Upper lobe of right lung (tissue), 1 donor: Measurements from ENCODE around the gene TRA2B. TPM values are rescaled to one million over a fixed set of nuclear protein-coding genes. Genes with fewer than 3 reads are reported as not detected.

ENCODE experiments used
- ATAC-seq: fragments of 200-7000 bp; cut with Tn5 transposase; one replicate; pipeline ENCODE4 v1.9.1; 2020; ENCODE audit warnings: mild to moderate bottlenecking, moderate library complexity
- DNase-seq: peaks from one replicate; pipeline ENCODE4 v3.0.0-alpha.2; 2020
- H3K27ac ChIP-seq: fragments of 200-600 bp; one replicate; pipeline ENCODE4 v1.8.0; 2022
- H3K27me3 ChIP-seq: fragments of 200-600 bp; one replicate; pipeline ENCODE4 v1.8.0; 2022; ENCODE audit warnings: mild to moderate bottlenecking
- H3K36me3 ChIP-seq: fragments of 200-600 bp; one replicate; pipeline ENCODE4 v1.8.0; 2022
- H3K4me1 ChIP-seq: fragments of 200-600 bp; one replicate; pipeline ENCODE4 v1.8.0; 2022
- H3K4me3 ChIP-seq: fragments of 200-600 bp; one replicate; pipeline ENCODE4 v1.8.0; 2022; ENCODE audit warnings: mild to moderate bottlenecking
- H3K9me3 ChIP-seq: fragments of 200-600 bp; one replicate; pipeline ENCODE4 v1.8.0; 2022
- CTCF ChIP-seq: fragments of 200-600 bp; IDR thresholded peaks from one replicate; pipeline ENCODE4 v1.8.0; 2022; ENCODE audit warnings: antibody characterized with exemption
- intact Hi-C: fragments of 100-400 bp; cut with DNase I; formaldehyde crosslinking; loops from one replicate; pipeline ENCODE4 v1.11.0; 2022
- total RNA-seq: library from RNA; stranded (reverse); fragmentation: NEBNext Ultra II Directional; extraction: Animal tissue kit (Norgen Biotek cat#: 25700); gene quantifications from one replicate; pipeline ENCODE4 v1.2.1, GENCODE V29; 2021
- donor health status: DM: no; HTN: yes; CAD: no; lungs with severe emphysema.

Gene TRA2B
- total RNA-seq, 1 donor from 2014 or later, result 92.7 TPM

GRCh38 chr3:185976100-185976499 lies 38.3 kb upstream of the TRA2B start:
- no peak for DNase-seq

GRCh38 chr3:185971579-185971978 lies 33.8 kb upstream of the TRA2B start:
- Histone ChIP-seq H3K36me3 (no peaks in the 10 kb centered on the region), H3K9me3 (no peaks in the 10 kb centered on the region), H3K4me1 (no peaks in the 10 kb centered on the region), H3K27me3 (no peaks in the 10 kb centered on the region), H3K4me3 (no peak overlapping the region), H3K27ac (no peak overlapping the region)
- ATAC-seq (no peak), DNase-seq (no peak)
- no peak for TF ChIP-seq CTCF
- intact Hi-C loops, result no loop called here

More at GRCh38 chr3:185976100-185976499, 38.3 kb upstream of the TRA2B start:
- H3K4me3 ChIP-seq, result no peak overlapping the region
- no peaks in the 10 kb centered on the region for H3K9me3 ChIP-seq
- no peak for TF ChIP-seq CTCF
- intact Hi-C loops, result no loop called here
- H3K36me3 ChIP-seq, result no peaks in the 10 kb centered on the region
- H3K27me3 ChIP-seq, result no peaks in the 10 kb centered on the region
- no peaks in the 10 kb centered on the region for H3K4me1 ChIP-seq
- H3K27ac ChIP-seq, result no peak overlapping the region
- ATAC-seq, result no peak

GRCh38 chr3:185968168-185968567 lies 30.4 kb upstream of the TRA2B start:
- ATAC-seq, result no peak

GRCh38 chr3:185966655-185967054 lies 28.8 kb upstream of the TRA2B start:
- Histone ChIP-seq H3K27ac (no peak overlapping the region), H3K9me3 (no peaks in the 10 kb centered on the region), H3K4me3 (no peak overlapping the region), H3K27me3 (no peaks in the 10 kb centered on the region), H3K4me1 (no peaks in the 10 kb centered on the region), H3K36me3 (no peaks in the 10 kb centered on the region)
- DNase-seq (no peak), ATAC-seq (no peak)
- no peak for TF ChIP-seq CTCF
- intact Hi-C loops, result no loop called here

More at GRCh38 chr3:185968168-185968567, 30.4 kb upstream of the TRA2B start:
- no peak for DNase-seq
- TF ChIP-seq CTCF, result no peak
- no peaks in the 10 kb centered on the region for H3K27me3 ChIP-seq
- H3K4me3 ChIP-seq, result no peak overlapping the region
- H3K27ac ChIP-seq, result no peak overlapping the region
- intact Hi-C loops, result no loop called here
- H3K9me3 ChIP-seq, result no peaks in the 10 kb centered on the region
- no peaks in the 10 kb centered on the region for H3K36me3 ChIP-seq
- H3K4me1 ChIP-seq, result no peaks in the 10 kb centered on the region

- H3K27me3 ChIP-seq, result no peaks in the 10 kb centered on the region
- H3K27ac ChIP-seq, result no peak overlapping the region
- H3K4me3 ChIP-seq, result no peak overlapping the region
- H3K4me1 ChIP-seq, result no peaks in the 10 kb centered on the region
- DNase-seq (no peak), ATAC-seq (no peak)
- H3K9me3 ChIP-seq, result no peaks in the 10 kb centered on the region
- H3K36me3 ChIP-seq, result no peaks in the 10 kb centered on the region
- intact Hi-C loops, result no loop called here
- no peak for TF ChIP-seq CTCF
Measured at GRCh38 chr3:185965496-185965895, 27.7 kb upstream of the TRA2B start.

GRCh38 chr3:185961675-185962232 lies 23.9 kb upstream of the TRA2B start:
- TF ChIP-seq CTCF, result no peak
- Histone ChIP-seq H3K27me3 (no peaks in the 10 kb centered on the region), H3K4me3 (no peak overlapping the region), H3K36me3 (no peaks in the 10 kb centered on the region), H3K27ac (no peak overlapping the region), H3K9me3 (no peaks in the 10 kb centered on the region), H3K4me1 (peaks cover 8% of the 10 kb centered on the region)
- ATAC-seq, result no peak
- intact Hi-C loops, result no loop called here
- no peak for DNase-seq
